OCI-LY1 (cell line): ENCODE measurements around the gene CEP250.

ENCODE experiments used
- H2AFZ ChIP-seq: fragments of 200-600 bp; sonication (generic), shearing (Covaris generic); 2 replicates; pipeline ENCODE4 v1.6.0; 2014; ENCODE audit warnings: antibody characterized with exemption, mild to moderate bottlenecking, low read length
- H3F3A ChIP-seq: fragments of 200-600 bp; sonication (generic), shearing (Covaris generic); 2 replicates; pipeline ENCODE4 v1.6.0; 2014; ENCODE audit warnings: mild to moderate bottlenecking, antibody characterized with exemption, low read length, moderate library complexity; ENCODE audit not compliant: insufficient read depth
- H3K27ac ChIP-seq: fragments of 200-600 bp; sonication (generic); 2 replicates; pipeline ENCODE4 v1.5.1; 2014; ENCODE audit warnings: low read length, mixed run types, mild to moderate bottlenecking, low read depth; ENCODE audit not compliant: poor library complexity, severe bottlenecking
- H3K27me3 ChIP-seq: fragments of 200-600 bp; sonication (generic); 2 replicates; pipeline ENCODE4 v1.6.0; 2014; ENCODE audit warnings: antibody characterized with exemption, mild to moderate bottlenecking, low read length, moderate library complexity; ENCODE audit not compliant: insufficient read depth
- H3K36me3 ChIP-seq: fragments of 200-600 bp; sonication (generic); 2 replicates; pipeline ENCODE4 v1.6.1; 2014; ENCODE audit warnings: mild to moderate bottlenecking, antibody characterized with exemption, low read length, moderate library complexity, mixed read lengths; ENCODE audit not compliant: insufficient read depth
- H3K4me1 ChIP-seq: fragments of 200-600 bp; sonication (generic); 2 replicates; pipeline ENCODE4 v1.5.1; 2014; ENCODE audit warnings: mild to moderate bottlenecking, low read length, moderate library complexity; ENCODE audit not compliant: insufficient read depth, severe bottlenecking
- H3K4me2 ChIP-seq: fragments of 200-600 bp; sonication (generic), shearing (Covaris generic); 2 replicates; pipeline ENCODE4 v1.6.1; 2014; ENCODE audit warnings: low read length
- H3K4me3 ChIP-seq: fragments of 200-600 bp; sonication (generic); 2 replicates; pipeline ENCODE4 v1.5.1; 2014; ENCODE audit warnings: low read length, low read depth, mild to moderate bottlenecking, mixed read lengths; ENCODE audit not compliant: poor library complexity, severe bottlenecking
- H3K79me2 ChIP-seq: fragments of 200-600 bp; shearing (Covaris generic); 2 replicates; pipeline ENCODE4 v1.6.1; 2016; ENCODE audit warnings: mixed run types, low read length, mixed read lengths; ENCODE audit not compliant: insufficient read depth
- H3K9ac ChIP-seq: fragments of 200-600 bp; sonication (generic), shearing (Covaris generic); 2 replicates; pipeline ENCODE4 v1.6.1; 2014; ENCODE audit warnings: mild to moderate bottlenecking, low read length, mixed read lengths
- H3K9me2 ChIP-seq: fragments of 200-600 bp; sonication (generic), shearing (Covaris generic); 2 replicates; pipeline ENCODE4 v1.6.1; 2014; ENCODE audit warnings: low read depth, mild to moderate bottlenecking, low read length, mixed read lengths
- H3K9me3 ChIP-seq: fragments of 200-600 bp; shearing (Covaris generic); 2 replicates; pipeline ENCODE4 v1.6.1; 2014; ENCODE audit warnings: low read length, mixed read lengths
- H4K20me1 ChIP-seq: fragments of 200-600 bp; sonication (generic), shearing (Covaris generic); 2 replicates; pipeline ENCODE4 v1.6.0; 2016; ENCODE audit warnings: mild to moderate bottlenecking, low read length; ENCODE audit not compliant: insufficient read depth
- EZH2 ChIP-seq: fragments of 200-600 bp; sonication (generic), shearing (Covaris generic); IDR thresholded peaks from 2 replicates; pipeline ENCODE4 v1.8.0; 2017; ENCODE audit warnings: borderline replicate concordance, mixed run types, mild to moderate bottlenecking, antibody characterized with exemption, low read length, moderate library complexity, mixed read lengths
- TF ChIP-seq, protein P1 (sequence below): fragments of 200-600 bp; sonication (generic), shearing (Covaris generic); IDR thresholded peaks from 2 replicates; pipeline ENCODE4 v1.5.1; 2017; ENCODE audit warnings: mild to moderate bottlenecking, antibody characterized with exemption, low read length, moderate library complexity, mixed read lengths

CEP250 gene

DNA sequence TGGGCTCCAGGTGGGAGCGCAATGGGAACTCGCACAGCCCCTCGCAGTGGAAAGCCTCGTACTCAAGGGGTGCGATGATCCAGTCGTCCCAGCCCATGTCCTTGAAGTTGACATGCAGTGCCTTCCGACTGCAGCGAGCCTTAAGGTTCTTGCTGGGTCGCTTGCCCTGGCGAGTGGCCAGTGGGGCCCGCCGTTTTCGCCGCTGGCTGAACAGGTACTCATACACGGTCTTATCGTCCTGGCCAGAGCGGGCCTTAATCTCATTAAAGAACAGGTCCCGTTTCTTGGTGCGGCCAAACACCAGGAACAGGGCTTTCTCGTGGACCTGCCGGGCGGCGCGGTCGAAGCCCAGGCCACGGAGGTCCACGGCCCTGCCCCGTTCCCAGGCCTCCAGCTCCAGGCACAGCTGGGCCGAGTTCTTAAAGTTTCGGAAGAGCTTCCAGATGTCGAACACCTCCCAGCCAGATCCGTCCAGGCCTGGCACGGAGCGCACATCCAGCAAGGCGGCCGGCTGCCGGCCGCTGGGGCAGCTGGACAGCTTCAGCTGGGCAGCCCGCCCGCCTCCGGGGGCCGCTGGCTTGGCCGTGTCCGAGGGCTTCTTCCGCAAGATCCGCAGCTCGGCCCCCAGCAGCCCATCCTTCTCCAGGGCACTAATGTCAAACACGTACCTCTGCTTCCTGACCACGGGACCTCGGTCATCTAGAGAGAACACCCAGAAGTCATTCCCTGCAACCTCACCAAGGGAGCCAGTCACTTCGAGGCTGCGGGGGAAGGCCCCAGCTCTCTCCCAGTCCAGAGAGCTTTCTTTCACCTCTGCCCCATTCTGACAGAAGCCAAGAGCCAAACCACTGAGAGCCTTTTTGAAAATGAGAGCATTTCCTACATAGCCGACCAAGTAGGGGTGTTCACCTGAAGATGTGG lies 21.1 kb upstream of the CEP250 start:
- H3K27ac ChIP-seq: no peak overlapping the region
- H3K4me1 ChIP-seq: no peaks in the 10 kb centered on the region
- H3K4me2 ChIP-seq: no peak overlapping the region
- H3K9me3 ChIP-seq: no peaks in the 10 kb centered on the region
- H3K9me2 ChIP-seq: no peaks in the 10 kb centered on the region
- H4K20me1 ChIP-seq: no peaks in the 10 kb centered on the region
- no peaks in the 10 kb centered on the region for H3F3A ChIP-seq
- no peaks in the 10 kb centered on the region for H3K36me3 ChIP-seq
- H3K27me3 ChIP-seq: no peaks in the 10 kb centered on the region; the same call in 1 of the 2 replicates
- no peak for TF ChIP-seq EZH2
- TF ChIP-seq, protein P1, sequence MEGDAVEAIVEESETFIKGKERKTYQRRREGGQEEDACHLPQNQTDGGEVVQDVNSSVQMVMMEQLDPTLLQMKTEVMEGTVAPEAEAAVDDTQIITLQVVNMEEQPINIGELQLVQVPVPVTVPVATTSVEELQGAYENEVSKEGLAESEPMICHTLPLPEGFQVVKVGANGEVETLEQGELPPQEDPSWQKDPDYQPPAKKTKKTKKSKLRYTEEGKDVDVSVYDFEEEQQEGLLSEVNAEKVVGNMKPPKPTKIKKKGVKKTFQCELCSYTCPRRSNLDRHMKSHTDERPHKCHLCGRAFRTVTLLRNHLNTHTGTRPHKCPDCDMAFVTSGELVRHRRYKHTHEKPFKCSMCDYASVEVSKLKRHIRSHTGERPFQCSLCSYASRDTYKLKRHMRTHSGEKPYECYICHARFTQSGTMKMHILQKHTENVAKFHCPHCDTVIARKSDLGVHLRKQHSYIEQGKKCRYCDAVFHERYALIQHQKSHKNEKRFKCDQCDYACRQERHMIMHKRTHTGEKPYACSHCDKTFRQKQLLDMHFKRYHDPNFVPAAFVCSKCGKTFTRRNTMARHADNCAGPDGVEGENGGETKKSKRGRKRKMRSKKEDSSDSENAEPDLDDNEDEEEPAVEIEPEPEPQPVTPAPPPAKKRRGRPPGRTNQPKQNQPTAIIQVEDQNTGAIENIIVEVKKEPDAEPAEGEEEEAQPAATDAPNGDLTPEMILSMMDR: no peak
- no peak overlapping the region for H2AFZ ChIP-seq
- H3K79me2 ChIP-seq: no peaks in the 10 kb centered on the region
- no peak overlapping the region for H3K9ac ChIP-seq
- no peak overlapping the region for H3K4me3 ChIP-seq

DNA sequence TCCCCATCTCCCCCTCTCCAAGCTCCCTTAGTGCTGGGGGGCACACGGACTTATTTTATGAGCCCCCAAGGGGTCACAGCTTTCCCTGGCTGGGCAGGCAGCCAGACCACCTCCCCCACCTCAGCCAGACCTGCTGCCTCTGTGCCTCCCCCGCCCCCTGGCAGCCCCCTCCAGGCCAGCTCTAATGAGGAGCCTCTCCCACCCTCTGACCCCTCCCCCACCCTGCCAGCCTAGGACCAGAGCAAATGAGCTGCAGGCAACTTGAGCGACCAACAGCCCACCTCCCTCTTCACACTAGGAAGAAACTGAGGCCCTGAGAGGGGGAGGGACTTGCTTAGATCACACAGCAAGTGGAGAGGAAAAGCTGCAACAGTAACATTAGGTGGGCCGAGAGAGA lies 19.2 kb upstream of the CEP250 start:
- Histone ChIP-seq H4K20me1 (no peaks in the 10 kb centered on the region), H3K36me3 (no peaks in the 10 kb centered on the region), H3K4me1 (no peaks in the 10 kb centered on the region), H3K79me2 (no peaks in the 10 kb centered on the region), H3K9me2 (no peaks in the 10 kb centered on the region), H3K4me3 (no peak overlapping the region), H3K27me3 (no peaks in the 10 kb centered on the region; the same call in 1 of the 2 replicates), H3K9ac (no peak overlapping the region), H2AFZ (no peak overlapping the region), H3K27ac (no peak overlapping the region), H3F3A (no peaks in the 10 kb centered on the region), H3K9me3 (no peaks in the 10 kb centered on the region), H3K4me2 (no peak overlapping the region)
- TF ChIP-seq, protein P1: no peak
- TF ChIP-seq EZH2: no peak

DNA sequence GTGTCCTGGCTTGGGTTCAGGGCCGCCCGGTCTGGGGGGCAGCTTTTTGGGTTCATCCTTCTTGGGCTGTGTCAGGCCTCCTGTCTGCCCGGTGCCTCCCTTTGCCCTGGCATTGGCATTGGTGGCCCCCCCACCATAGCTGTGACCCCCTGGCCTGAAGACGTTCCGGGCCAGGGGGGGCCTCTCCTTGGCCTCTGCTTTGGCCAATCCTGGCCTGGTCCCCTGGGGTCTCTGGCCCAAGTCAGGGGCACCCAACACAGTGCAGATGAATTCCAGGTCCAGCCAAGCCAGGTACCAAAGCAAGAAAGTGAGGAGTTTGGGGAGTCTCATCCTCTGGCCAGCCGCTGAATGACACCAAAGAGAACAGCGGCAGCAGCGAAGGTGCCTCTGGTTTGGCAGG lies 17.8 kb upstream of the CEP250 start:
- Histone ChIP-seq H3K4me2 (no peak overlapping the region), H3K4me3 (no peak overlapping the region), H3K36me3 (no peaks in the 10 kb centered on the region), H3K9ac (no peak overlapping the region), H3F3A (no peaks in the 10 kb centered on the region), H3K27me3 (no peaks in the 10 kb centered on the region; the same call in 1 of the 2 replicates), H4K20me1 (no peaks in the 10 kb centered on the region), H3K9me3 (no peaks in the 10 kb centered on the region), H3K4me1 (no peaks in the 10 kb centered on the region), H3K79me2 (no peaks in the 10 kb centered on the region), H2AFZ (no peak overlapping the region), H3K27ac (no peak overlapping the region), H3K9me2 (no peaks in the 10 kb centered on the region)
- no peak for TF ChIP-seq EZH2
- TF ChIP-seq, protein P1: no peak
